Liver (tissue), 9 donors: ENCODE data around the gene LYVE1. TPM values are rescaled to one million over a fixed set of nuclear protein-coding genes. Genes with fewer than 3 reads are reported as not detected.

Source experiments
- DNase-seq: peaks from one replicate; pipeline ENCODE4 v3.0.0-alpha.2; 2017; ENCODE audit warnings: low spot score
- H3K27ac ChIP-seq, 2 donors: one replicate each; pipeline ENCODE4 v1.7.0; 2013; ENCODE audit warnings: inconsistent platforms in 2 of 2, low read length in 2 of 2, control low read depth in 1 of 2, low read depth in 1 of 2, mild to moderate bottlenecking in 1 of 2
- H3K27me3 ChIP-seq, 4 donors: one replicate each; pipeline versions ENCODE4 v1.6.1 to v1.7.0; 2013; ENCODE audit warnings: low read length in 3 of 4, inconsistent platforms in 1 of 4, mild to moderate bottlenecking in 1 of 4, moderate library complexity in 1 of 4; ENCODE audit not compliant: control insufficient read depth in 4 of 4, insufficient read depth in 4 of 4
- H3K36me3 ChIP-seq, 4 donors: one replicate each; pipeline versions ENCODE4 v1.6.1 to v1.7.0; 2013; ENCODE audit warnings: low read length in 3 of 4, mild to moderate bottlenecking in 3 of 4, low read depth in 1 of 4, moderate library complexity in 1 of 4; ENCODE audit not compliant: control insufficient read depth in 4 of 4, insufficient read depth in 3 of 4
- H3K4me1 ChIP-seq, 4 donors: one replicate each; pipeline versions ENCODE4 v1.6.1 to v1.7.0; 2013; ENCODE audit warnings: low read length in 3 of 4, mild to moderate bottlenecking in 3 of 4, moderate library complexity in 1 of 4; ENCODE audit not compliant: control insufficient read depth in 4 of 4, insufficient read depth in 4 of 4
- H3K4me3 ChIP-seq, 3 donors: one replicate each; pipeline versions ENCODE4 v1.6.1 to v1.7.0; 2013; ENCODE audit warnings: low read length in 3 of 3, control low read depth in 1 of 3, low read depth in 1 of 3, mild to moderate bottlenecking in 1 of 3
- H3K9ac ChIP-seq, 2 donors: one replicate each; pipeline ENCODE4 v1.7.0; 2013; ENCODE audit warnings: low read length in 2 of 2, mild to moderate bottlenecking in 2 of 2, moderate library complexity in 2 of 2, control low read depth in 1 of 2, low read depth in 1 of 2
- H3K9me3 ChIP-seq, 4 donors: one replicate each; pipeline versions ENCODE4 v1.6.1 to v1.7.0; 2013; ENCODE audit warnings: low read length in 3 of 4; ENCODE audit not compliant: control insufficient read depth in 4 of 4
- ATF3 ChIP-seq: IDR thresholded peaks from 2 replicates; pipeline ENCODE4 v1.6.1; 2016; ENCODE audit warnings: antibody characterized with exemption
- EGR1 ChIP-seq, 2 donors: IDR thresholded peaks; 2 replicates each; pipeline ENCODE4 v1.6.1; 2016 to 2018; ENCODE audit warnings: antibody characterized with exemption in 2 of 2, low read depth in 2 of 2
- FOXA1 ChIP-seq: IDR thresholded peaks from 2 replicates; pipeline ENCODE4 v1.6.1; 2016; ENCODE audit warnings: antibody characterized with exemption
- FOXA2 ChIP-seq: IDR thresholded peaks from 2 replicates; pipeline ENCODE4 v1.6.1; 2016; ENCODE audit warnings: antibody characterized with exemption
- GABPA ChIP-seq, 2 donors: IDR thresholded peaks in 1 of 2; conservative IDR thresholded peaks in 1 of 2; 2 replicates each; pipeline ENCODE4 v1.6.1; 2016; ENCODE audit warnings: antibody characterized with exemption in 2 of 2, mild to moderate bottlenecking in 1 of 2, moderate library complexity in 1 of 2
- JUND ChIP-seq, 2 donors: IDR thresholded peaks; 2 replicates each; pipeline ENCODE4 v1.6.1; 2016; ENCODE audit warnings: antibody characterized with exemption in 2 of 2
- NR2F2 ChIP-seq: IDR thresholded peaks from 2 replicates; pipeline ENCODE4 v1.6.1; 2016; ENCODE audit warnings: antibody characterized with exemption
- RAD21 ChIP-seq, 2 donors: IDR thresholded peaks; 2 replicates each; pipeline ENCODE4 v1.6.1; 2016; ENCODE audit warnings: antibody characterized with exemption in 2 of 2, mild to moderate bottlenecking in 2 of 2
- REST ChIP-seq: IDR thresholded peaks from 2 replicates; pipeline ENCODE4 v1.6.1; 2016; ENCODE audit warnings: antibody characterized with exemption, mild to moderate bottlenecking
- RXRA ChIP-seq, 2 donors: IDR thresholded peaks; 2 replicates each; pipeline ENCODE4 v1.6.1; 2017 to 2018; ENCODE audit warnings: antibody characterized with exemption in 2 of 2, mild to moderate bottlenecking in 1 of 2
- SP1 ChIP-seq: IDR thresholded peaks from 2 replicates; pipeline ENCODE4 v1.6.1; 2018; ENCODE audit warnings: antibody characterized with exemption, mild to moderate bottlenecking
- TAF1 ChIP-seq: conservative IDR thresholded peaks from 2 replicates; pipeline ENCODE4 v1.6.1; 2016; ENCODE audit warnings: antibody characterized with exemption, mild to moderate bottlenecking
- YY1 ChIP-seq: IDR thresholded peaks from 2 replicates; pipeline ENCODE4 v1.6.1; 2016; ENCODE audit warnings: antibody characterized with exemption, mild to moderate bottlenecking
- ZBTB33 ChIP-seq: IDR thresholded peaks from 2 replicates; pipeline ENCODE4 v1.6.1; 2016; ENCODE audit warnings: antibody characterized with exemption
- WGBS: extraction: QIAGEN DNeasy Blood & Tissue Kit; methylation state at CpG from one replicate; pipeline ENCODE4 v1.1.7; 2013; 5-methylcytosine and 5-hydroxymethylcytosine counted together
- polyA plus RNA-seq, 2 donors: library from polyadenylated mRNA; stranded (reverse) in 1 of 2; unstranded in 1 of 2; fragments of 200-250 nt in 1 of 2; fragments of >200 nt in 1 of 2; fragmentation: Nextera tagmentation in 1 of 2; extraction: Ambion mirVana in 1 of 2; gene quantifications; one replicate each; pipeline versions ENCODE4 v1.2.1 to v1.2.3, GENCODE V29; 2013 to 2015
- total RNA-seq, 2 donors: library from RNA; depleted of rRNA; stranded (reverse); fragments of >200 nt; gene quantifications; one replicate each; pipeline ENCODE4 v1.2.3, GENCODE V29; 2014
- donor health status: healthy.
- donor health status: healthy.
- donor health status: healthy.
- donor health status: healthy.
- donor health status: healthy.

Gene LYVE1
- total RNA-seq (10 to 100 TPM; 22.6 to 34.1 TPM), polyA plus RNA-seq (10 to 100 TPM; 11.3 to 46.7 TPM)

GRCh38 chr11:10568486-10568941, at the start of gene LYVE1:
TSS of gene LYVE1 (minus strand) at chr11:10568665. CDS start at chr11:10568532, 133 bp downstream.
- Histone ChIP-seq H3K4me1 (no peaks in the 10 kb centered on the region), H3K9me3 (no peaks in the 10 kb centered on the region), H3K4me3 (peak within 1 kb of the TSS in 2 of 3 donors; percentile 9 to 24), H3K27ac (peak within 1 kb of the TSS; percentile 36 to 45), H3K36me3 (no peaks in the 10 kb centered on the region), H3K27me3 (peaks cover 0 to 2% (median 0%) of the 10 kb centered on the region in 4 donors), H3K9ac (peak within 1 kb of the TSS; percentile 1 to 39)
- no peak for TF ChIP-seq FOXA1
- TF ChIP-seq EGR1 (IDR thresholded peaks at IDR 0.05; ENCODE audit: low read depth in 2 of 2) = no peak
- TF ChIP-seq RXRA (IDR thresholded peaks at IDR 0.05) = no peak
- TF ChIP-seq RAD21 (IDR thresholded peaks at IDR 0.05) = peak in 1 of 2 donors; percentile 42
- peak; percentile 41 for TF ChIP-seq SP1
- no peak for TF ChIP-seq TAF1
- TF ChIP-seq NR2F2 = peak; percentile 64
- WGBS = 64% methylated on average over 7 of the region's 7 CpGs
- DNase-seq = no peak

- 67% methylated on average over 1 of the region's 1 CpG for WGBS
- Histone ChIP-seq H3K4me1 (no peaks in the 10 kb centered on the region), H3K27ac (no peak overlapping the region), H3K4me3 (no peak overlapping the region), H3K9ac (no peak overlapping the region), H3K9me3 (peaks cover 0 to 2% (median 0%) of the 10 kb centered on the region in 4 donors), H3K36me3 (no peaks in the 10 kb centered on the region), H3K27me3 (no peaks in the 10 kb centered on the region)
- no peak for TF ChIP-seq REST
- no peak for TF ChIP-seq GABPA (IDR thresholded peaks at IDR 0.05 in 1 of 2, conservative IDR thresholded peaks at IDR 0.05 in 1 of 2)
- no peak for TF ChIP-seq RAD21 (IDR thresholded peaks at IDR 0.05)
- TF ChIP-seq RXRA (IDR thresholded peaks at IDR 0.05) = no peak
- no peak for TF ChIP-seq TAF1
- DNase-seq = no peak
Measured at GRCh38 chr11:10617551-10617950, 49.1 kb upstream of the LYVE1 start.

- TF ChIP-seq ZBTB33 (no peak), ATF3 (no peak), FOXA2 (no peak), FOXA1 (no peak), JUND (IDR thresholded peaks at IDR 0.05) (no peak), RXRA (IDR thresholded peaks at IDR 0.05) (no peak), GABPA (IDR thresholded peaks at IDR 0.05 in 1 of 2, conservative IDR thresholded peaks at IDR 0.05 in 1 of 2) (no peak), YY1 (no peak), SP1 (no peak), EGR1 (IDR thresholded peaks at IDR 0.05; ENCODE audit: low read depth in 2 of 2) (no peak)
- Histone ChIP-seq H3K9me3 (peaks cover 0 to 2% (median 0%) of the 10 kb centered on the region in 4 donors), H3K4me1 (no peaks in the 10 kb centered on the region), H3K4me3 (no peak overlapping the region), H3K9ac (no peak overlapping the region), H3K27me3 (peaks cover 0 to 6% (median 0%) of the 10 kb centered on the region in 4 donors), H3K36me3 (no peaks in the 10 kb centered on the region), H3K27ac (peak overlapping the region; percentile 17 to 31)
- DNase-seq = no peak
- 76% methylated on average over 9 of the region's 9 CpGs for WGBS
Measured at GRCh38 chr11:10611979-10612862, 43.8 kb upstream of the LYVE1 start.
